HuH-7.5 (cell line): Measurements from ENCODE around the gene DACH1.
"Not testable (repeated sequence)": the region's sequence is repeated elsewhere in the genome, so short reads cannot be mapped to it uniquely, and the experiment has no call there.

Experiments used
- DNase-seq: peaks from one replicate; pipeline ENCODE4 v3.0.0; 2011; ENCODE audit warnings: low spot score

The DACH1 gene

DNA sequence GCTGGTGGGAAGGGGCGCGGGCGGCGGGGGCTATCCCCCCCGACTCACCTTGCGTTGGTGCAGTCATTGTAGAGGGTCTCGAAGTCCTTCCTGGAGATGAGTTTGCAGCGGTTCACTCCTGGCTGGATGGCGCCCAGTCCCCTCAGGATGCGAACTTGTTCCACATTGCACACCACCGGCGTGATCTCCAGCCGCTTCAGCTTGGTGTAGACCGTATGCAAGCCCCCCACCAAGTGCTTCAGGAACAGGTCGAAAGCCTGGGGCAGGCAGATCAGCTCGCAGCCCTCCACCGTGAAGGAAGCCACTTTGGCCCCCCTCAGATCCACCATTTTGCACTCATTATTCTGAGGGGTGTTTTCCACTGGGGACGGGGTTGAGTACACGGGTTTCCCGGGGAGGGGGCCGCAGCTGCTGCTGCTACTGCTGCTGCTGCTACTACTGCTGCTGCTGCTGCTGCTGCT lies 1.1 kb downstream of the DACH1 start:
- DNase-seq: peak; percentile 31

DNA sequence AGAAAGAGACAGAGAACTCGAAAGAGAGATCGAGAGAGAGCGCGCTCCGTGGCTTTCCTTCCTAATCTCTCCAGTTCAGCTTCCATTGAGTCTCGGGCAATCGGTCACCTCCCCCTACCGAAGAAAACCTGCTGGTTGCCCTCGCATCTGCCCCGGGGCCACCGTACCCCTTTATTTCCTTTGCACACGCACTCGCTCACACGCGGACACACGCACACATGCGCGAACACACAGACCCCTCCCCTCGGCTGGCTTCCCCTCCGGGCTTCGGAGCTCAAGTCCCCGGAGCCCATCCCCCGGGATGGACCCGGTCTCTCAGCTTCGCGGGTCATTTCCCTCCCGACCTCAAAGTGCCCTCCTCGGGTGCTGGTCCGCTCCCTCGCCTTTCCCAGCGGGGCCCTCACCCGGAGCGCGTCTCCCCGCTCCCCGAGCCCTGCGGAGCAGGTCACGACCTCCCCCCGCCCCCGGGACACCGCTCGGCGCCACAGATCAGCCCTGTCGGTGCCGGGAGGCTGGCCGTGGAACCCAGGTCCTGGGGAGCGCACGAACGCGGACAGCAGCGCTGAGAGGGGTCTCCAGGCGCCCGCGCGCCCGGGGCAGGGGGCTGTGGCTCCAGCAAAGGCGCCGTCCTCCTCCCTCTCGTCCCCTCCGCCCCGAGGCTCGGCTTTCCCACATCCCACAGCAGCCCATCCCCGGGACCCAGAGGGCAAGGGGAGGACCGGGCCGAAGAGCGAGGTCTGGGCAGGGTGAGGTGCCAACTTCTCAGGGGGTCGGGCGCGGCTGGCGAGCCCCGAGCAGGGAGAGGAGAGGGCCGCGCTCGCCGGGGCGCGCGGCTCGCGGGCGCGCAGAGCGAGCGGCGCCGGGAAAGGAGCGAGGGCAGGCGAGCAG lies 1.8 kb downstream of the DACH1 start:
- DNase-seq: peak; percentile 50

DNA sequence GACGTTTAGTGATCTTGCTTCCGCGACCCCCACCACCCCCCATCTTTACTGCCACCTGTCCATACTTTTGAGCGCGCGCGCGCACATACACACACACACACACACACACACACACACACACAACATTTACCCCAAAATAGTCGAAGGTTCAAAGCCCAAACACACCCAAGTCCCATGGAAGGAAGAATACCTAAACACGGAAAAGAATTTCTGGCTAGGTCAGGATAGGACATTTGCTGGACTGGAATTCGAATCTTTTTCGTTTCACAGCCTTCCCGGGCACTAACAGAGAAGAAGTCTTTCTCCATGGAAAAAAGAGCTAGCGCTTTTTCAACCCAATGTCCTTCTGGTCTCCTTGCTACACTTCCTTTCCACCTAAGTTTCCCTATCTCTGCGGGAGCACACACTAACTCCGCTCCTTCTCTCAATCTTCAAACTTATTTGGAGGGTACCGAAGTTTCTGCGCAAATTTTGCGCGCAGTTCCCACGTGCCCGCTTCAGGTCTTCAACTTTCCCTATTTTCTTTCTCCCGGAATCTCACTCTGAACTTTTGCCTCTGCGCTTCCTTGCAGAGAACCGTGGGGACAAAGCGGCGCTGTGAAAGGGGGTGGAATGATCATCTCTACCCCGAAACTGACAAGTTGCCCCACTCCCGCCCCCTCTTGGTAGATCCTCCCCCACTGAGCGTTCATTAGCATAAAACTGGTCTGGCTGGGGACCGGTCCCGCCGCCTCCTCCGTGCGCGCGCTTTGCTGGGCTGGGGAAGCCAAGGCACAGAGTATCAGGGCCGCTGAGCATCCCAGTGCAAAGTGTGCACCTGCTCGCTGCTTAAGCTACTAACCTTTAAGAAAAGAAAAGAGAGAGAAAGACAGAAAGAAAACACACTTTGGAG lies 2.7 kb downstream of the DACH1 start:
- DNase-seq: peak; percentile 60

DNA sequence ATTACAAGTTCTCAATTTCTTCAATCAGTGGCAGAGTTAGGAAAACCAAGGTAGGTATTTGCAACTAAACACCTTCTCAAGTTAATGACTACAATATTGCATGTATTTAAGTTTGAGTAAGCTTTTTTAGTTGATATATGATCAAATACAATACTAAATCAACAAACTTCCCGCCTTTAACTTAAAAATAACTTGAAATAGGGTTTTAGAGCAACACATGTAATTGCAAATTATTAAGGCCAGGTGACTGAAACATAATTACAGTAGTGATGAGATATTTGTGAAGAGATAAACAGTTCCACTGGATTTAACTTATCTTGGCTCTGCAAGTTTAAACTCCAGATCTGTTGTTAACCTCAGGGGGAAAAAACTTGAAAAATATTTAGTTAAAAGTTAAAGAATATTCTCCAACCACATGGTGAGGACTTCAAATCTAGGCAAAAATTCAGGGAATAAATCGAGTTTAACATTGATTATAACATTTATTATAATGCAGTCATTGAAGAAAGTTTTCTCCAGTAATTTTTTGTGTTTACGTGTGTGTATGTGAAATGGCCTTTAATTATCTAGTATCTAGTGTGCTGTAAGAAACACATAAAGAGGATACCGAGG lies 3.6 kb downstream of the DACH1 start:
- no peak for DNase-seq

DNA sequence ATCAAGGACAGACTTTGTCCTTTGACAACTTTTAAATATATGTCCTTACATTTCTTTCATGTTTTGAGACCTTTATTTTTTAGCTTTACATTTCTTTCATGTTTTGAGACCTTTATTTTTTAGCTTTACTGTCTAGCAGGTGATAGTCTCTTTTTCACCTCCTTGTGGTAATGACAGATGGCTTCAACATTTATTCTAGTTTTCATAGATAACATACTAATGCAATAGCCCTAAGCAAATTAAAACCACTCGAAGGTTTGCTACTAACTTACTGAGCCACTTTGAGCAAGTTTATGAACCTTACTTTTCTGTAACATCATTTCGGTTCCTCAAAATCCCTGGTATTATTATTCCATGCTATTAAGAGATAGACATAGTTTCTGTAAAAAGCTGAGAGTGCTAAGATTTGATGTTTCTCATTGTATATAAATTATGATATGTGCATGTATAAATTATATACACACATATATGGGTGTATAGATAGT lies 4.5 kb downstream of the DACH1 start:
- no peak for DNase-seq

DNA sequence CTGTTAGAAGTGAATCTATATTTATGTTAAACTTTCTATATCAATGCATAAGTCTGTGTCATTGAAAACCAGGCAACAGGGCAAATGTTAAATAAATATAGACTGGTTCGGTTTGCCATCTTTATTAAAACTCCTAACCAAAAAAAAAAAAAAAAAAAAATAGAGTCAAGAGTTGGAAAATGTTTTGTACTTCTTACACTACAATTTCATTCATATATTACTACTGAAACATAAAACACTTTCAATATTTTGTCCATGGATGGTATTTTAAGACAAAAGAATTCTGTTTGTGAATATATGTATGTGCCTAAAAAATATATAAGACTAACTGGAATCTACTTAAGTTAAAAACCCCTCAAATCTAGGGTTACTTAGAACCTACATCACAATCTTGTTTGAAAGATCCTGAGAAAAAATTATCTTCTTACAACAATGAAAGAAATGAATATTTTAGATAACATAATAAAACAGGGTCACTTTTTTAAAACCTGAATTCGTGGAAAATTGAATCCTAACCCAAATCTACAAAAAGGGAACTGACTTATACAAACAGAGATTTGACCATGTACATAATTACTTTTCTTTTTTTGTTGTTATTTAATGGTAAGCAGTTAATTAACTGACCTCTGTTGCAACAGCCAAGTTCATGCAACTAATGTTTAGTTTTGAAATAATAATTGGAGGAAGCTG lies 5.1 kb downstream of the DACH1 start:
- DNase-seq: no peak

DNA sequence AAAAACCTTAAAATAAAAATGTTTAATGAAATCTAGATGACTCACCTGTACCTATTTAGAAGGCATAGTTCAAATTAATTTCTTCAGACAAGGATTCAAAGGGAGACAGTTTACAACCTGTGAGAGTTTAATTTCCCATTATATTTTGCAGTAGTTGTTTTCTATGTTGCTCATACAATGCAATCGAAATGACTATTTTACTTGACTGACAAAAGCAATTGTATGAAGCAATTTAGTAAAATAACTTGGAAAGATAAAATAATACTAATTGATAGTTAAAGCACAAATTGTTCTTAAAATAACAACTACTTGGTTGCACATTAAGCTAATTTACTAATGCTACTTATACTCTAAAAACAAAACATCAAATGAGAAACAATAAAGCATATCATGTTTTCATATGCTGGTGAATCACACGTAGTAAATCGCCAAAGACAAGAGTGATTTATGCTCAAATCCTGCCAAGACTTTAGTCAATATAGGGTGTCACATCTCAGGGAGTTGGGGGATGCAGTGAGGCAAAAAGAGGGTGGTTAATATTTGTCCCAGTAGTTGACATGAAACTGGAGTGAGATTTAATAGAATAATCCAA lies 6.4 kb downstream of the DACH1 start:
- DNase-seq: no peak

DNA sequence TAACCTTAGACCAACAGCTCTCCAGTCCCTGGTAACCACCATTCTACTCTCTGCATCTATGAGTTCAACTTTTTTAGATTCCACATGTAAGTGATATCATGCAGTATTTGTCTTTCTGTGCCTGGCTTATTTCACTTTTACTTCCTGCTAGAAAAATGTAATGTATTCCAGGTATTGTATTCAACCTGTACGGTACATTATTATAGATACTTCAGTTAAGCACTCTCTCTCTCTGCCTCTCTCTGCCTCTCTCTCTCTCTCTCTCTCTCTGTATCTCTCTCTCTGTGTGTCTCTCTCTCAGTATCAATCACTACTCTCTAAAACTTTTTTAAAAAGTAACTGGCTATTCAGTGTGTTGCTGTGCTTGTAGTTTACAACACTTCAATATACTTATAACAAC lies 8.4 kb downstream of the DACH1 start:
- DNase-seq: no peak

DNA sequence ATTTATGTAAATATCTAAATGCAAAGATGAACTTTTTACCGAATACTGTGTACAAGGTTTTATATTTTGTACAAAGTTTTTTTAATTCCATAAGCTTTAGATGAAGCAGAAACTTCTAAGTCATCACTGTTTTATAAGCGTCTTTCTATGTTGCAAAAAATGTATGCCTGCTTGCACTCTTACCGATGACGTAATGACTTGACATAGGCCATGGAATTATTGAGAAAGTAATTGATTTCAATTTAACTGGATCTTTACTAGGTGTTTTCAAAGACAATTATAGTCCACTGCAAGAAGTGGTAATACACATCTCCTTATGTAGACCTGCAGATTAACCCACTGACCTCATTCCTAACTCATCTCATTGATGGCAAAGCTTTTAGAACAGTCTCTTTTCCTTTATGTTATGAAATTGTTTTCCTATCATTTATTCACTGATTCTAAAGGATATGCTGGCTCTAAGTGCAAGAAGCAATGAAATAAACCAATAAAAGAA lies 10.4 kb downstream of the DACH1 start:
- DNase-seq: no peak

DNA sequence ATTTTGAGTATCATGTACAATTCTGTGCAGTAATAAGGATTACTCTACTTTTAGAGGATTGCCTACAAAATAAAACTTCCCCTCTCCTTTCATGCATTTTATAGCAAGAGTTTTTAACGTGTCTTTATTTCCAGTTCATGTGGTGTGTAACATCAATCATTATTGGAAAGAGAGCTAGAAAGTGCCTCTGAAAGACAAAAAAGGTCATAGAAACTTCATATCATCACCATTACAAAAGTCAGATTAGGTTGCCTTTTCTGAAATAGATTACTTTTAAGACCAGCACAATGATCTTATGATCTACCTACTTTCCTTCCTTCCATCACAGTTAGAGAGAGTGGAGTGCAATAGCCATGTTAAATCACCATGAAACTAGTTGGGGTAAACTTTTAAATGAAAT lies 12.6 kb downstream of the DACH1 start:
- DNase-seq: no peak

DNA sequence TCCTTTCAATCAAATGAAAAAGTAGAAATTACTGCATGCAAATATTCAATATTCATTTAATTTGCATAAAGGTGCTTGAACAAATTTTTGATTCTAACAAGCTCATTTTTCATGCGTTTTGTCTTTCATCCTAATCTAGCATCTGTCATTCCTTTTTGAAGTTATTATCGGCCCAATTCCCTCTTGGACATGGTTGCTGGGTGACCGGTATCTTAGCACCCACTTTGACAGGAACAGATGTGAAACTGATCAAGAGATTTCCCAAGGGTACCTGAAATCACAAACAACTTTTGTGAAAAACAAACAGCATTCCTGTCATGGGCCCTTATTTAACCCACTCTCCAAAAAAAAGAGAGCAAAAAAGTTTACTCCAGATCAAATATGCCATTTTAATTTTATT lies 13.3 kb downstream of the DACH1 start:
- DNase-seq: no peak

DNA sequence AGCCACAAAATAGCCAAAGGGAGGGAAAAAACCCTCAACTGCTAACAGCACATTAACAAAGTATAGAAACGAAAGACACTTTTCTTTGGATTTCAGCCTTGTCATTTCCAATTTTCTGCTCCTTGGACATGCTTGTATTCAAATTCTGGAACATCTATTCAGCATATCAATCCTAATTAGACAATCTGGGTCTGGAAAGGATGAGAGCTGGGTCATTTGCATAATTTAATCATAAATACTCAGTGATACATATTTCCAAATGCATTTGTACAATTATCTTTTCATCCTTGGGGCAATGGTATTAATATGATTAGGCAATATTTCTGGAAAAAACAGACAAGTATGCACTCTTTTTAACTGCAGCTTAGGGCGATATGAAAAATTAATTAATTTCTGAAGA lies 14.3 kb downstream of the DACH1 start:
- DNase-seq: no peak

DNA sequence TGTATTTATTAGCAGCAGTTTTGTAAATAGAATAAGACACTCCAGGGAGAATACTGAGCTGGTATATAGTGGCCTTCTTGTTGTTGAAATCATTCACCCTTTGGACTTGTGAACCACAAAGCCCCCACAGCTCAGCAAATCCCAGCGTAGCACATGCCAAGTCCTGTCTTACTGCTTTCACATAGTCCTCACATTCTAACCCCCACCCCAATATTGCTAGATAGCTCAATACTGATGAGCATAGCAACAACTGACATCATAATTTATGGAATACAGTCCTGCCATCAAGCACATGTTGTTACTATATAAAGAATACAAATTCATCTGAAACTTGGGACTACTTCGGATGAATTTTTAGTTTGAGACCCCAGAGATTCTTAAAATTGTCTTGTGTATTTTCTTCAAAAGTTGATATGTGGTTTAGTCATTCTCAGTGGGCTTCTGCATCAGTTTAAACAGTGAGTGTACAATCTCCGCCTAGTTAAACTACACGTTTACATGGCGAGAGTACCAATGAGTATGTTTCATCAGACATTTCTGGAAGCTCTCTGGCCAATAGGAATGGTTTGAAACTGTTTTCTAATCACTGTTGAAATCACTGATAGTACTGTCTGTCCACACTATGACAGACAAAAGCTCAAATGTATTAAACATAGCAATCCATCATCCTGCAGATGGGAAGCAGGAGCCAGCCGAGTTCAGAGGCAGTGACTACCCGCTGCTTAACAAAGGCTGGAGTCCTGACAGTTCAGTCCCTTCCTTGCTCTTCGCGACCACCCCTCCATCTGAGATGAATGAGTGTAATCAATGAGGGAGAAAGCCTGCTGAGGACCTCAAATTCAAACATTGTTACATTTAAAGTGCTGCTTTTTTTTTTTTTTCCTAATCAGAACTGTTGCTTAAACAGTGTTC lies 15.2 kb downstream of the DACH1 start:
- no peak for DNase-seq

DNA sequence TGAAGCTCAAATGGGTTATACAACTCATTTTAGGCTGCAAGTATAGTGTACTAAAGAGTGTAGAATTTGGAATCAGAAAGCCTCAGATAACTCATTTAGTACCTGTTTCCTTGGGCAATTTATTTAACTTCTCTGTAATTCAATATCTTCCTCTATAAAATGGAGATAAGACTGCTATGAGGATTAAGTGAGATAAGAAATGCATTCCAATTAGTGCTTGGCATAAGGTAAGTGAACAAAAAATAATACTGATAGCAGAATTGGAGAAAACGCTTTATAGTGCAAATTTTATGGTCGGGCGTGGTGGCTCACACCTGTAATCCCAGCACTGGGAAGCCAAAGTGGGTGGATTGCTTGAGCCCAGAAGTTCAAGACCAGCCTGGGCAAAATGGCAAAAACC lies 25.0 kb downstream of the DACH1 start:
- no peak for DNase-seq

DNA sequence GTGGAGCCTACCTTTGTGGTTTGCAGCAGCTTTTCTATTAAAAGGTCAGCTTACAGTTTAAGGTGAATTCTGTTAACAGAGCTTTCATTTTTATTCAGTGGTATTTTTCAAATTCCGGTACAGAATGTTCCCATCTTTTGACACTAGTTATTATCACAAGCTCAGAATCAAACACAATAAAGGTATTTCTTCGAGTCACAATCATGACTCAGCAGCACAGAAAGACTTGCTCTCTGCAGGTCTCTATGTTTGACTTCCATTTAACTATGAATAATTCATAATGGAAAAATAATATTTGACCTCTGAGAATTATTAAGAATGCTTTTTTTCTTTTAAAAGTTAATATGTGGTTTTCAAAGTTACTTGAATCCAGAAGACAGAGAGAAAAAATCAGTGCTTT lies 28.2 kb downstream of the DACH1 start:
- DNase-seq: no peak

DNA sequence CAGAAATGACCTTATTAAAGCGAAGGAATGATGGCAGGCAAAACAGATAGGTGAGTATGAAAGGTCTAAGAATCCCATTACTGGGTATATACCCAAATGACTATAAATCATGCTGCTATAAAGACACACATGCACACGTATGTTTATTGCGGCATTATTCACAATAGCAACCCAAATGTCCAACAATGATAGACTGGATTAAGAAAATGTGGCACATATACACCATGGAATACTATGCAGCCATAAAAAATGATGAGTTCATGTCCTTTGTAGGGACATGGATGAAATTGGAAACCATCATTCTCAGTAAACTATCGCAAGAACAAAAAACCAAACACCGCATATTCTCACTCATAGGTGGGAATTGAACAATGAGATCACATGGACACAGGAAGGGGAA lies 29.4 kb downstream of the DACH1 start:
- DNase-seq: not testable (repeated sequence)

DNA sequence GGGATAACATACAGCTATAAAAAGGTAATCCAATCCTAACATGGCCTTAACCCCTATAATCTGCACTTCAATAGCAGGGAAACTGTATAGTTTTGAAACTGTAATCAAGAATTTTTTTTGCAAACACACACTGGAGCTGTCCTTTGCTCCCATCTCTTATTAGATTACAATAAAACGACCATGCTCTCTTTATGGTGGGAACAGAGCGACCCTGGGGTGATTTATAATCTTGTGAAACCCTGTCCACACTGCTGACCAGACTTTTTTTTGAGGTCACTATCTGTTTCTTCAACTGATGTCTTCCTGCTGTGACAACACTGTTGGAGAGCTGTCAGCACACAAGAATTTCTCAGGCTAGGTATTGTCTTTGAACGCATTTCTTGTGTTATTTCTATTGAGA lies 35.3 kb downstream of the DACH1 start:
- no peak for DNase-seq

DNA sequence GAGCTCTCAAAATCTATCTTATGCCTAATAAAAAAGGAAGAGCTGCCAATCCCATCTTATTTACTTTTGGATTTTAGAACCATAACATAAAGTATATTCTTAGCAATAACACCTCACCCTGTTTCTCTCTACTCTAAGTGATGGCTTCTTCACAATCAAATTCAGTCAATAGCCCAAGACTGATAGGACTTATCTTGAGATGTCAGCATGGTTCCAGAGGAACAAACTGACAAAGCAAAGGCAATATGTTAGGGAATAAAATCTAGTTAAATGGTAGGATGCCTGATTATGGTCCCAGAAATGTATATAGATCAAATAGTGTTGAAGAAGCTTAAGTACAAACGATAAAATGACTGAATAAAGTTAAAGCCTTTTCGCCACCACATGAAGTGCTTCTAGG lies 36.3 kb downstream of the DACH1 start:
- DNase-seq: no peak

DNA sequence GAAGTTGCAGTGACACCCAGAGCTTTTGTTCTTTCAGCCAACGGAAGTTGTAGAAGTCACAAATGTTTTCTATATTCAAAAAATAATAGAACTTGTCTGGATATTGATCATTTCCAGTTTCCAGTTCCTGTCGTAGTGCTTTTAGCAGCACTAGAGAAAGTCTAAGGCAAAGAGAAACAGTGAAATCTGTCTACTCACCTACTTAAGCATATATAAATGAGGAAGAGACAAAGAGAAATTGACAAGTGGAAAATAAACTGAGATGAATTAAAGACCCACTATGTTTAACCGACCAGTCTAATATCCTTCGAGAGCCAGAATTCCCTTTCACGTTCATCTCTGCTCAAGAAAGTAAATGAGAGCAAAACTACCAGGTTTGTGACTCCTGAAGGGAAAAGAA lies 36.7 kb downstream of the DACH1 start:
- no peak for DNase-seq

DNA sequence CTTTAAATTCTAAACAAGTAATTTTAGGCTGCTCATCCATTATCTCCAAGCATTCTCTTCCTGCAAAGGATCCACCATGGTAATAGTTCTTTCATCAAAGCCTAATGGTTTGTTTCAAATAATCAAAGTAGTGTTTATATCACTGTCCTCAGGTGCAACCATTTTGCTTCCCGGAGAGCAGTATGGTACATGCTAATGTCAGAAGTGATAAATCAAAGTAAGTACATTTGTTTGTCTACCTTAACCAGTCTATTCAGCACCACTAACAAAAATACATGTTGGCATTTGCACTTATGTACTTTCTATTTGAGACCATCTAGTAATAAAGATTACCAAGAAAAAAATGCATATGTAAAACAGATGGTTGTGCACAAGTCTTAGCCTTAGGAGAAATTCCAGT lies 37.5 kb downstream of the DACH1 start:
- DNase-seq: no peak
